H9 (cell line): ENCODE measurements around the gene CACNA1D. TPM values are rescaled to one million over a fixed set of nuclear protein-coding genes. Genes with fewer than 3 reads are reported as not detected.

Experiments
- DNase-seq: peaks from one replicate; pipeline ENCODE4 v3.0.0-alpha.2; 2017
- H2AFZ ChIP-seq: one replicate; pipeline ENCODE4 v1.6.1; 2013; ENCODE audit warnings: mild to moderate bottlenecking, low read length, control low read depth, moderate library complexity
- H2AK5ac ChIP-seq: 2 replicates; pipeline ENCODE4 v1.6.1; 2013; ENCODE audit warnings: low read length, control low read depth, mixed read lengths; ENCODE audit not compliant: insufficient read length
- H2BK120ac ChIP-seq: one replicate; pipeline ENCODE4 v1.6.1; 2013; ENCODE audit warnings: low read depth, mild to moderate bottlenecking, low read length, control low read depth, inconsistent platforms; ENCODE audit not compliant: poor library complexity, severe bottlenecking
- H2BK12ac ChIP-seq: 2 replicates; pipeline ENCODE4 v1.6.1; 2013; ENCODE audit warnings: low read length, control low read depth, mixed read lengths, low read depth; ENCODE audit not compliant: insufficient read length
- H2BK15ac ChIP-seq: 2 replicates; pipeline ENCODE4 v1.6.1; 2013; ENCODE audit warnings: low read depth, low read length, control low read depth
- H2BK20ac ChIP-seq: one replicate; pipeline ENCODE4 v1.6.1; 2013; ENCODE audit warnings: low read depth, mild to moderate bottlenecking, low read length, control low read depth, inconsistent platforms; ENCODE audit not compliant: poor library complexity, severe bottlenecking
- H2BK5ac ChIP-seq: 2 replicates; pipeline ENCODE4 v1.6.1; 2013; ENCODE audit warnings: low read length, control low read depth, mixed read lengths; ENCODE audit not compliant: insufficient read length
- H3K14ac ChIP-seq: 2 replicates; pipeline ENCODE4 v1.6.1; 2013; ENCODE audit warnings: low read length, control low read depth; ENCODE audit not compliant: insufficient read depth
- H3K18ac ChIP-seq: 2 replicates; pipeline ENCODE4 v1.6.1; 2013; ENCODE audit warnings: low read depth, mild to moderate bottlenecking, mixed read lengths, low read length, control low read depth; ENCODE audit not compliant: insufficient read length
- H3K23ac ChIP-seq: 2 replicates; pipeline ENCODE4 v1.6.1; 2013; ENCODE audit warnings: low read length, control low read depth, mixed read lengths, low read depth; ENCODE audit not compliant: insufficient read length
- H3K23me2 ChIP-seq: 2 replicates; pipeline ENCODE4 v1.6.1; 2013; ENCODE audit warnings: low read depth, mild to moderate bottlenecking, mixed read lengths, low read length, control low read depth; ENCODE audit not compliant: insufficient read length, poor library complexity, severe bottlenecking
- H3K27ac ChIP-seq: 2 replicates; pipeline ENCODE4 v1.5.1; 2013; ENCODE audit warnings: low read length, control low read depth, mixed read lengths, low read depth; ENCODE audit not compliant: insufficient read length
- H3K27me3 ChIP-seq: 2 replicates; pipeline ENCODE4 v1.6.1; 2013; ENCODE audit warnings: low read length, control low read depth, inconsistent platforms; ENCODE audit not compliant: insufficient read depth
- H3K4ac ChIP-seq: 2 replicates; pipeline ENCODE4 v1.6.1; 2013; ENCODE audit warnings: low read depth, mild to moderate bottlenecking, control low read depth, inconsistent platforms, low read length, moderate library complexity
- H3K4me1 ChIP-seq: 2 replicates; pipeline ENCODE4 v1.6.1; 2013; ENCODE audit warnings: low read length, control low read depth, inconsistent platforms; ENCODE audit not compliant: insufficient read depth
- H3K4me2 ChIP-seq: 2 replicates; pipeline ENCODE4 v1.6.1; 2013; ENCODE audit warnings: low read length, control low read depth, mixed read lengths; ENCODE audit not compliant: insufficient read length, insufficient read depth
- H3K56ac ChIP-seq: 2 replicates; pipeline ENCODE4 v1.6.1; 2013; ENCODE audit warnings: low read depth, mild to moderate bottlenecking, mixed read lengths, low read length, control low read depth; ENCODE audit not compliant: insufficient read length
- H3K79me1 ChIP-seq: 2 replicates; pipeline ENCODE4 v1.6.1; 2013; ENCODE audit warnings: low read depth, mild to moderate bottlenecking, moderate library complexity, low read length, control low read depth, inconsistent platforms; ENCODE audit not compliant: insufficient read depth, poor library complexity, severe bottlenecking
- H3K79me2 ChIP-seq: 2 replicates; pipeline ENCODE4 v1.6.1; 2013; ENCODE audit warnings: low read length, control low read depth, inconsistent platforms; ENCODE audit not compliant: insufficient read depth
- H3K9ac ChIP-seq: 2 replicates; pipeline ENCODE4 v1.6.1; 2013; ENCODE audit warnings: low read length, control low read depth, mixed read lengths; ENCODE audit not compliant: insufficient read length; ENCODE audit errors: extremely low read depth
- H3K9me3 ChIP-seq: one replicate; pipeline ENCODE4 v1.6.1; 2013; ENCODE audit warnings: low read depth, low read length, inconsistent platforms; ENCODE audit not compliant: control insufficient read depth
- H3T11ph ChIP-seq: one replicate; pipeline ENCODE4 v1.6.1; 2013; ENCODE audit warnings: mild to moderate bottlenecking, low read length, control low read depth, inconsistent platforms
- H4K20me1 ChIP-seq: one replicate; pipeline ENCODE4 v1.6.1; 2013; ENCODE audit not compliant: control insufficient read depth, insufficient read length, insufficient read depth
- H4K5ac ChIP-seq: 2 replicates; pipeline ENCODE4 v1.6.1; 2013; ENCODE audit warnings: low read depth, mild to moderate bottlenecking, mixed read lengths, low read length, control low read depth; ENCODE audit not compliant: insufficient read length
- H4K8ac ChIP-seq: replicated peaks from 2 replicates; pipeline ENCODE4 v1.6.1; 2013; ENCODE audit warnings: low read length, control low read depth, mixed read lengths, low read depth; ENCODE audit not compliant: insufficient read length
- H4K91ac ChIP-seq: 2 replicates; pipeline ENCODE4 v1.6.1; 2013; ENCODE audit warnings: low read depth, mild to moderate bottlenecking, moderate library complexity, mixed read lengths, low read length, control low read depth; ENCODE audit not compliant: insufficient read length
- H3K27ac Mint-ChIP-seq, 3 experiments: 2 replicates in 2 of 3; 3 replicates in 1 of 3; pipeline ENCODE4 v1.8.0; 2020 to 2021; ENCODE audit warnings: mixed read lengths in 3 of 3, mild to moderate bottlenecking in 1 of 3, moderate library complexity in 1 of 3
- H3K27me3 Mint-ChIP-seq: 2 replicates; pipeline ENCODE4 v1.8.0; 2021; ENCODE audit warnings: low read depth, mild to moderate bottlenecking, moderate library complexity, mixed read lengths
- H3K36me3 Mint-ChIP-seq, 3 experiments: 2 replicates in 2 of 3; 3 replicates in 1 of 3; pipeline ENCODE4 v1.8.0; 2020 to 2021; ENCODE audit warnings: low read depth in 3 of 3, mixed read lengths in 3 of 3; ENCODE audit not compliant: insufficient read depth in 1 of 3
- H3K4me1 Mint-ChIP-seq, 2 experiments: 2 replicates each; pipeline ENCODE4 v1.8.0; 2020; ENCODE audit warnings: mixed read lengths in 2 of 2
- H3K4me3 Mint-ChIP-seq, 2 experiments: 2 replicates in 1 of 2; 3 replicates in 1 of 2; pipeline ENCODE4 v1.8.0; 2020 to 2021; ENCODE audit warnings: mild to moderate bottlenecking in 2 of 2, mixed read lengths in 2 of 2, moderate library complexity in 1 of 2
- H3K9me3 Mint-ChIP-seq, 2 experiments: 2 replicates in 1 of 2; 3 replicates in 1 of 2; pipeline ENCODE4 v1.8.0; 2020; ENCODE audit warnings: mild to moderate bottlenecking in 2 of 2, mixed read lengths in 2 of 2, moderate library complexity in 1 of 2
- CTCF ChIP-seq: fragments of 200-600 bp; sonication (generic); conservative IDR thresholded peaks from 3 replicates; pipeline ENCODE4 v1.8.0; 2021; ENCODE audit warnings: antibody characterized with exemption, mild to moderate bottlenecking
- WGBS: extraction: QIAGEN DNeasy Blood & Tissue Kit; methylation state at CpG from one replicate; pipeline ENCODE4 v1.1.7; 2013; ENCODE audit warnings: missing lambda C conversion rate, low lambda C conversion rate, mixed read lengths; ENCODE audit not compliant: insufficient read length; ENCODE audit errors: extremely low coverage; 5-methylcytosine and 5-hydroxymethylcytosine counted together
- total RNA-seq: library from RNA; stranded (reverse); gene quantifications from 2 replicates; pipeline ENCODE4 v1.2.1, GENCODE V29; 2021

CACNA1D gene
- total RNA-seq, 1 experiment from 2014 or later: 3.5 TPM

- Mint-ChIP-seq H3K9me3 (no peaks in the 10 kb centered on the region), H3K4me3 (no peak overlapping the region), H3K36me3 (no peaks in the 10 kb centered on the region), H3K27ac (no peak overlapping the region; a peak in 1 of 7 replicates), H3K4me1 (peaks cover 16 to 18% of the 10 kb centered on the region in 2 experiments), H3K27me3 (peaks cover 2% of the 10 kb centered on the region)
- Histone ChIP-seq H4K8ac (no peak overlapping the region), H3K4me2 (no peak overlapping the region), H3K23me2 (no peaks in the 10 kb centered on the region), H3K27ac (no peak overlapping the region), H4K91ac (no peak overlapping the region), H2BK12ac (no peak overlapping the region), H3K56ac (no peak overlapping the region), H3K4ac (no peak overlapping the region), H3K14ac (no peak overlapping the region), H3K9ac (no peak overlapping the region), H2AK5ac (no peak overlapping the region), H3K79me2 (no peaks in the 10 kb centered on the region), H2AFZ (no peak overlapping the region), H2BK20ac (no peak overlapping the region), H3K79me1 (no peaks in the 10 kb centered on the region), H3K23ac (no peak overlapping the region), H4K5ac (no peak overlapping the region), H3K4me1 (no peaks in the 10 kb centered on the region), H3K27me3 (no peaks in the 10 kb centered on the region), H2BK120ac (no peak overlapping the region), H2BK5ac (no peak overlapping the region), H3K9me3 (no peaks in the 10 kb centered on the region), H2BK15ac (no peak overlapping the region), H3K18ac (no peak overlapping the region), H4K20me1 (no peaks in the 10 kb centered on the region), H3T11ph (no peak overlapping the region)
- DNase-seq: no peak
- no CpG with 5 or more reads among the region's 14 CpGs for WGBS
- TF ChIP-seq CTCF: no peak
These were observed 208.5 kb downstream of the CACNA1D start for GRCh38 chr3:53702776-53703530.
